Endothelial cell of umbilical vein (primary cell): Measurements from ENCODE around the gene MZB1.

Source experiments
- POLR2A ChIP-seq: IDR thresholded peaks from 2 replicates; pipeline ENCODE4 v1.6.1; 2012; ENCODE audit warnings: low read depth, mild to moderate bottlenecking, control low read depth, low read length
- TF ChIP-seq, protein P1 (sequence below), 2 donors: IDR thresholded peaks; 1 replicate in 1 of 2; 2 replicates in 1 of 2; pipeline ENCODE4 v1.5.1; 2011; ENCODE audit warnings: low read length in 2 of 2, mild to moderate bottlenecking in 2 of 2, moderate library complexity in 2 of 2, control low read depth in 1 of 2, inconsistent platforms in 1 of 2, low read depth in 1 of 2; ENCODE audit not compliant: insufficient read depth in 1 of 2; ENCODE audit errors: extremely low read depth in 1 of 2

DNA sequence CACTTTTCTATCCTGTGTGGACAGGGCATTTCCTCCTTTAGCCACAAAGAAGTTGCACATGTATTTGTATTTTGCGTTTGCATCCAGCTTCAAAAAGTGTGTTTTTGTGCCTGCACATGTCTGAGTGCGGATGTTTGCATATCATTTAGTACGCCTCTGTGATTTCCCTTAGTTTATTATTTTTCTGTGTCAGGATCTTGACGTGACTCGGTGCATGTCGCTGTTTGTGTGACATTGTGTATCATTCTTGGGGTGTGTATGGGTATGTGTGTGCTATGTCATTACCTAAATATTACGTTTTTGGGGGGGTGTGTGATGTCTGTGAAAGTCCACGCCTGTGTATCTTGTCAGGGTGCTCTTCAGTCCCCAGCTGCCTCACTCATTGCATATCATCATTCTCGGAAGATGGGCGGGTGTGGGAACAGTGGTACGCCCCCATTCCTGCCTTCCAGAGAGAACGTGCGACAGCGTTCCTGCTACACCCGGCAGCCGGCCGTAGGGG, 48.5 kb downstream of the MZB1 start:
- TF ChIP-seq, protein P1, sequence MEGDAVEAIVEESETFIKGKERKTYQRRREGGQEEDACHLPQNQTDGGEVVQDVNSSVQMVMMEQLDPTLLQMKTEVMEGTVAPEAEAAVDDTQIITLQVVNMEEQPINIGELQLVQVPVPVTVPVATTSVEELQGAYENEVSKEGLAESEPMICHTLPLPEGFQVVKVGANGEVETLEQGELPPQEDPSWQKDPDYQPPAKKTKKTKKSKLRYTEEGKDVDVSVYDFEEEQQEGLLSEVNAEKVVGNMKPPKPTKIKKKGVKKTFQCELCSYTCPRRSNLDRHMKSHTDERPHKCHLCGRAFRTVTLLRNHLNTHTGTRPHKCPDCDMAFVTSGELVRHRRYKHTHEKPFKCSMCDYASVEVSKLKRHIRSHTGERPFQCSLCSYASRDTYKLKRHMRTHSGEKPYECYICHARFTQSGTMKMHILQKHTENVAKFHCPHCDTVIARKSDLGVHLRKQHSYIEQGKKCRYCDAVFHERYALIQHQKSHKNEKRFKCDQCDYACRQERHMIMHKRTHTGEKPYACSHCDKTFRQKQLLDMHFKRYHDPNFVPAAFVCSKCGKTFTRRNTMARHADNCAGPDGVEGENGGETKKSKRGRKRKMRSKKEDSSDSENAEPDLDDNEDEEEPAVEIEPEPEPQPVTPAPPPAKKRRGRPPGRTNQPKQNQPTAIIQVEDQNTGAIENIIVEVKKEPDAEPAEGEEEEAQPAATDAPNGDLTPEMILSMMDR (IDR thresholded peaks at IDR 0.05; ENCODE audit: extremely low read depth in 1 of 2, insufficient read depth in 1 of 2, low read depth in 1 of 2, low read length in 2 of 2), result no peak
- no peak for TF ChIP-seq POLR2A
